ENCODE measurements around the gene KLHL29. TPM values are rescaled to one million over a fixed set of nuclear protein-coding genes. Genes with fewer than 3 reads are reported as not detected.

The KLHL29 gene
- total RNA-seq, 2 donors from 2014 or later = 2.9 to 4.6 TPM

DNA sequence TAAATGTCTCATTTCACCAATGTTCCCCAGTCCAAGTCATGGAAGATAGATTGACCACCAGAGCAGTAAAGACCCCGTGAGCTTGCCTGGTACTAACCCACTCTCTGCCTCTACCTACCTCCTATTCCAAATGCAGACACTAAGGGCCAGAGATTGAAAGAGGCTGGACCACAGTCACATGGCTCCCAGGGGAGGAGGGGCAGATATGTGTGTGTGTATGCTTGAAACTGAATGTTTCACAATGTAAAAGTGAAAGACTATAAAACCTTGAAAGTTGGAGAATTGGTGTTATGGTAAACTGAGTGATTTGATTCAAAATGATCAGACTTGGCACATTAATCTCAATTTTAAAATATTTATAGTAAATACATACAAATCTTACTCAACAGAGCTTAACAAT, 21.7 kb upstream of the KLHL29 start:
- ATAC-seq (no peak), DNase-seq (no peak)
- intact Hi-C loops (cut with DNase I, micrococcal nuclease) = no loop called here

DNA sequence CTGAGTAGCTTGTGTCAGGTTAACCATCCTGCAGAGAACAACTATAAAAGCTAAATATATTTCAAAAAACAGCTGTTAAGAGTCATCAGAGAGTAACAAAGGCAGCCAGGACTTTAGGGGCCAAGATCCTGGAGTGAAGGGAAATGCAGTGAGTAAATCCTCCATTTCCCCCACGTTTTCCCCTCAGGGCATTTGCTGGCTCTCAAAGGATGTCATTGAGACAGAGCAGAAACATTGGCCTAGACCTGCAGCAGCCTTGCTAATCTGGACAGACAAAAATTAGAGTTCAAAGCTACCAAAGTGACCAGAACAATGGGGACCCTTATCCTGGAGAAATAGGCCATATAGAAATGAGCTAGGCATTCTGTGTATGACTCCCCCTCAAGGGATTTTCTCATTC, 21.1 kb upstream of the KLHL29 start:
- intact Hi-C loops (cut with DNase I, micrococcal nuclease) = no loop called here
- DNase-seq = no peak
- ATAC-seq = no peak

DNA sequence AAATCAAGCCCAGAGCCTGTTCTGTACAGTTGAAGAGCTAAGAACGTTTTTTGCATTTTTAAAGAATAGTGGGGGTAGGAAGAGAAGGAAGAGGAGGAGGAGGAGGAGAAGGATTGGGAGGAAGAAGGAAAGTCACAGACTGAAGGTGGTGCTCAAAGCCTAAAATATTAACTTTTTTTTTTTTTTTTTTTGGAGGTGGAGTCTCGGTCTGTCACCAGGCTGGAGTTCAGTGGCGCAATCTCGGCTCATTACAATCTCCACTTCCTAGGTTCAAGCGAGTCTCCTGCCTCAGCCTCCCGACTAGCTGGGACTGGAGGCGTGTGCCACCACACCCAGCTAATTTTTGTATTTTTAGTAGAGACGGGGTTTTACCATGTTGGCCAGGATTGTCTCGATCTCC, 18.3 kb upstream of the KLHL29 start:
- no peak for DNase-seq
- intact Hi-C loops (cut with DNase I, micrococcal nuclease) = no loop called here
- peak; percentile 57 for ATAC-seq

DNA sequence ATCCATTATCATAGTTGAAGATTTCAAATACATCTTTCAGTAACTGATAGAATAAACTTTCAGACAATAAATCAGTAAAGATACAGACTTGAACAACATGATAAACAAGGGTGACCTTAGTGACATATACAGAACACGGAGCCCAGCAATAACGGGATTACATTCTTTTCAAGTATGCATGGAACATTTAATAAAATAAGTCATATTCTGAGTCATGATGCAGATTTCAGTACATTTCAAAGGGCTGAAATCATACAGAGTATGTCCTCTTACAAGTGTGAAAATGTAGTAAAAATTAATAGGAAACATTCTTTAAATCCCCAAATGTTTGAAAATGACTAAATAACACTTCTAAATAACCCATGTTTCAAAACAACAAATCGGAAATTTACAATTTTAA, 17.2 kb upstream of the KLHL29 start:
- no peak for ATAC-seq
- no peak for DNase-seq
- intact Hi-C loops (cut with DNase I, micrococcal nuclease) = no loop called here

DNA sequence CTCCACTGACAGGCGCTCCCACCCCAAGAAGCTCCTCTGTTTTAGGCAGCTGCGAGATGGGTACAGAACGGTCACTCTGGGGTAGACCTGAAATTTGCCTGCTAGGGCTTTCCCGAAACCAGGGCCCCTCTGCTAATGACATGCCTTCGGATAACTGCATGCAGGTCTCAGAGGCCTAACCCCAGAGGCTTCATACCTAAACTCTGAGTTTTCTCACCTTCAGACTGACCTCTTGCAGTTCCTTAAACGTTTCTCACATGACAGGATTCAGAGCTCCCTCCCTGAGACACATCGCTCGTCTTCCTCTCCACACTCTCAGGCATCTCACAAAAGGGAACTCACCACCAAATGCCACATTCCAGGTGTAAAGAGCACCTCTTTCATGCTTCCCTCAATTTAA, 11.3 kb upstream of the KLHL29 start:
- no peak for ATAC-seq
- DNase-seq = no peak
- intact Hi-C loops (cut with DNase I, micrococcal nuclease) = no loop called here

DNA sequence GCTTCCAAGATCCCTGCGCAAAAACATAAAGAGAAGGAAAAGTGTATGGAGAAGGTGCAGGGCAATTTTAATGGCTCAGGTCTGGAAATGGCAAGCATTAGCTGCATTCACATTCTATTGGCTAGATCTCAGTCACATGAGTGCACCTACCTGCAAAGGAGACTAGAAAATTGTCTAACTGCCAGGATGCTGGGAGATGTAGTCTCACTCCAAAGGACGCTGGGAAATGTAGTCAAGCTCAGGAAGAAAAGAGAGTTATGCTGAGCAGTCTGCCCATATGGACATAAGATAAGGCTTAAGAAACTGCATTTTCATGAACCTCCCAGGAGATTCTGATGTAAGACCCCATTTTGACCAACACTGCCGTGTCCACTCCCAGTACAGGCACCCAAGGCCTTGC, 9.5 kb upstream of the KLHL29 start:
- intact Hi-C loops (cut with DNase I, micrococcal nuclease) = no loop called here
- ATAC-seq = peak; percentile 69

DNA sequence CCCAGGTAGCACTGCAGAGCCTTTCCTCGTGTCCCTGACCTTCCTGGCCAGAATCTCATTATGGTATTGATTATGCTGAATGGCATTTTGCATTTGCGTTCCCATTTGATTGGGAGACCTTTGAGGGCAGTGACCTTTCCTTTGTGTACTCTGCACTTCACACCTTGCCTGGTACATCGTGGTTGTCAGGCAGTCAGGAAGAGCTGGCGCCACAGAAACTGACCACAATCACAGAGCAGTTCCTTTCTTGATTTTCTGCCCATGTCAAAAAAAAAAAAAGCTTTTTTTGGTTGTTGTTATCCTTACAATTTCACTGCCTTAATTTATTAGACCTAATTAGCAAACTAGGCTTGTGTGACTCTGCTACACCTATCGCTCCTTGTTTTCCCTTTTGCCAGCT, 8.9 kb upstream of the KLHL29 start:
- ATAC-seq = no peak
- DNase-seq = no peak
- intact Hi-C loops (cut with DNase I, micrococcal nuclease) = no loop called here

More for the DNA sequence above, 9.5 kb upstream of the KLHL29 start:
- DNase-seq = no peak

DNA sequence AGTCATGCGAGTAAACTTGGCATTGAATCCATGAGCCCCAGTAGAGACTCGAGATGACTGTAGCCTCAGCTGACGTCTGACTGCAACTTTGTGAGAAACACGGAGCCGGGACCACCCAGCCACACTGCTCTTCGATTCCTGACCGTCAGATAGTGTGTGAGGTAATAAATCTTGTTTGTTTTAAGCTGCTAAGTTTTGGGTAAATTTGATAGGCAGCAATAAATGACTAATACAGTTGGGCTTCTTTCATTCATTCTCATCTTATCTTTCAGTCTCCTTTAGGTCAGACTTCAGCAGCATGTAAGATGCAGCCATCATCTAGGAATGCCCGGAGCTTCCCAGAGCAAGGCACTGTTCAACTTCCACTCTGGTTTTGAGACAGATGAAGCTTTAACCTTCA, 8.0 kb upstream of the KLHL29 start:
- ATAC-seq (no peak), DNase-seq (no peak)
- intact Hi-C loops (cut with DNase I, micrococcal nuclease) = no loop called here

DNA sequence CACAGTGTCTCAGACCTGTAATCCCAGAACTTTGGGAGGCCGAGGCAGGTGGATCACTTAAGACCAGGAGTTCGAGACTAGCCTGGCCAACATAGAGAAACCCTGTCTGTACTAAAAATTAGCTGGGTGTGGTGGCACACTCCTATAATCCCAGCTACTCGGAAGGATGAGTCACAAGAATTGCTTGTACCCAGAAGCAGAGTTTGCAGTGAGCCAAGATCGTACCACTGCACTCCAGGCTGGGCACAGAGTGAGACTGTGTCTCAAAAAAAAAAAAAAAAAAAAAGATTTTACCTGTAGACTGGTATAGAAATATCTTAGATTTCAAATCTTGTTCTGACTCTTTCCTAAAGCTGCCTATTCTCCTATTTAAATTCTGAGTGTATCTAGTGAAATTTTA, 7.2 kb upstream of the KLHL29 start:
- intact Hi-C loops (cut with DNase I, micrococcal nuclease) = no loop called here
- DNase-seq (no peak), ATAC-seq (no peak)

DNA sequence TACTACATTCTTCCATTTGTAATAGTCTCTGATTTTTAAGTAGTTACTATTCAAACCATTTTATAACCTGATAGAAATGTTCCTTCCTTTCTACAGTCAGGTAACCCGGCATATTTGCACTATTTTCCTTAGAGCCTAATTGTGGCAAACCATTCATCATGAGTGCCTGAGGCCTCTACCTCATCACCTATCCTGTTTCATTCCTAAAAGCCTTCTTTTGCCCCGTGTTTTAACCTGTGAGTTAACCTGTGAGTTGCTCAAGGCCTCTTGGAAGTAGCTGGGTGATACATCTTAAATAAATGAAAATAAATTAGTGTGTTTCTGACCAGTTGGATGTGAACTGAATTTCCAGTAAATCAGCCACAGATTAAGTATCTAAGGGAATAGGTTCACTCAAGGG, 6.5 kb upstream of the KLHL29 start:
- DNase-seq (no peak), ATAC-seq (no peak)
- intact Hi-C loops (cut with DNase I, micrococcal nuclease) = no loop called here

DNA sequence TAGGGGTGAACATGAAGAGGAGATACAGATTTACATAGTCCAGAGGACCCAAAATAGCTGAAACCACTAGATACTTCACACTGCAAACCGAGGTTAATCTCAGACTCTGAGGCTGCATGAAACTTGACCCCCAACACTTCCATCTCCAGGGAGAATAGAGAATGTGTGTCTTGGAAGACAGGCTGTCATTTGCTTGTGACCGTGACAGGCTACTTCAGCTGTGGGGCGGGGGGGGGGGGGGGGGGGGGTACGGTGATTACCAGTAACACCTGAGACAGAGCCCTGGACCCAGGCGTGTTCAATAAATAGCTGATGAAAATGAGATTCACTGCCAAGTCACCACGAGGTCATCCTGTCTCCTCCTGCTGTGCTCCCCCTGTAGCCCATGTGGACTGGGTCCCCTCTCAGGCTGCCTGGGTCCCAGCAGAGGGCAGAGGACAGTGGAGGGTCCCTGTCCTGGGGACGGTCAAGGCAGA, 5.7 kb upstream of the KLHL29 start:
- ATAC-seq = no peak

DNA sequence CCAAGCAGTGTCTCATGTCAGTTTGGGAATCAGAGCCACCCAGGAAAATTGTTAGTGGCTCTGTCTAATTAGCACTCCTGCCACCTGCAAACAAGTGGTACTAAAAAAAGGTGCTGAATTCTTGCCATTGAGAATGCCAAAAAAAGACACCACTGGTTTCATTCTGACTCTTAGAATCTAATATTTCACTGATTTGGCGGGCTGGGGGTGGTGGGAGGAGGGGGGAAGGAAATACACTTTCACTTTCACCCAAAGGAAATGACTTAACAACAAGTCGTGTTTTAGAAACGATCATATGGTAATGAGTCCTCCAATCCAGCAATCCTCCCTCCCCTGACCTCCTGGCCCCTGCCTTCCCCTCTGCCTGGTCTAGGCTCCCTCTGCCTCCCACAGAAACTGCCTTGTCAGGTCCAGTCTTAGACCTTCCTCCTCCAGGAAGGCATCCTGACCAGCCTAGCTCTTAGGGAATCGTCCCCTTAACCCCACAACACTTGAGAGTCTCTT, 4.4 kb upstream of the KLHL29 start:
- intact Hi-C loops (cut with DNase I, micrococcal nuclease) = no loop called here
- ATAC-seq (no peak), DNase-seq (no peak)

More for the DNA sequence above, 5.7 kb upstream of the KLHL29 start:
- no peak for DNase-seq
- intact Hi-C loops (cut with DNase I, micrococcal nuclease) = no loop called here

DNA sequence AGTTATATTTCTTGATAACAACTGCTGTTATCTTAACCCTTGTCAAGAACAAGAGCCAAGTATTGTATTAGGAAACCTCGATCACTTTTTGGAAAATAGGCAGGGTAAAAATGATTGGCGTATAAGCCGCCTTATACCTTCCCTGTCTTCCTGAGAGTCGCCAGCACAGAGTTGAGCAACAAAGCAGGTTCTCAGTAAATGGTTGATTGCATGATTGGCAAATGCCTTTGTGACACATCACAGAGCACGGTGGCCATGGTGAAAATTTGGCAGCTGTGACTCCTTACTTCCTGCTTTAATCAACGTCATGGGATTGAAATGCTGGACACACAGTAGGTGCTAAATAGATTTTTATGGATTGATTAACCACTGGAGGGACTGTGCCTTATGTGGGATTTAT, 3.9 kb upstream of the KLHL29 start:
- peak; percentile 24 for ATAC-seq
- intact Hi-C loops (cut with DNase I, micrococcal nuclease) = no loop called here
- DNase-seq = no peak

DNA sequence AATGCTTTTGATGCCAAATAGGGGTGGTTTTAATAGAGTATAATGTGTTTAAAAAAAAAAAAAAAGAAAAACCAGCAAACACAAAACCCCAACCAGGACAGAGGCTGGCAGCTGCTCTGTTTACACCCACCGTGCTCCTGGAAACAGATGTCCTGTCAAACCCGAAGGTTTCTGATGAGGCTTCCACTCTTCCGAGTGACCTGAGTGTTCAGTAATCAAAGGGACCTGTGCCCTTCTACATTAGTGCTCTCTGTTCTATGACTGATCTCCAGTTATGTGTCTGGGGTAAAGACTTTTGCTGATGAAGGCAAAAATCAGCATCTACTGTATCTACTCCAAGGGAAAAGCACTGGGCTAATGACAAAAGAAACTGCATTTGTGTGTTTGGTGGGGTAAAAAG, 3.5 kb upstream of the KLHL29 start:
- intact Hi-C loops (cut with DNase I, micrococcal nuclease) = no loop called here
- DNase-seq (no peak), ATAC-seq (no peak)

DNA sequence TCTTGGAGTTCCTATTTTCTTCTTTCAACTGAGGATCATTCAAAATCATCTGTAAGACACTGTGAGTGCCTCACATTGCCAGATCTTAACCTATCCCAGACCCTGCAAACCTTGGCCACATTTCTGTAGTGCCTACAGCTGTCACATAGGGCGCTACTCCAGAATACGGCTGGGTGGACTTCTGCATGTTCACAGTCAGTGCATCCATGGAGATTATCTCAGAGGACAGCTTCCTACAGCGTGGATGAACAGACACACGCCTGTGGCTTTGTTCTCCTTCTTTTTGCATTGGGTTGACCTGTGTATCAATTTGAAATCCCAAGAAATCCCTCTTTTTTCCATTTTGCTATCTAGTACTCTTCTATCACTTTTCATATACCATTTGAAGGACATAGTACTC, 1.9 kb upstream of the KLHL29 start:
- intact Hi-C loops (cut with DNase I, micrococcal nuclease) = no loop called here
- DNase-seq (no peak), ATAC-seq (no peak)

DNA sequence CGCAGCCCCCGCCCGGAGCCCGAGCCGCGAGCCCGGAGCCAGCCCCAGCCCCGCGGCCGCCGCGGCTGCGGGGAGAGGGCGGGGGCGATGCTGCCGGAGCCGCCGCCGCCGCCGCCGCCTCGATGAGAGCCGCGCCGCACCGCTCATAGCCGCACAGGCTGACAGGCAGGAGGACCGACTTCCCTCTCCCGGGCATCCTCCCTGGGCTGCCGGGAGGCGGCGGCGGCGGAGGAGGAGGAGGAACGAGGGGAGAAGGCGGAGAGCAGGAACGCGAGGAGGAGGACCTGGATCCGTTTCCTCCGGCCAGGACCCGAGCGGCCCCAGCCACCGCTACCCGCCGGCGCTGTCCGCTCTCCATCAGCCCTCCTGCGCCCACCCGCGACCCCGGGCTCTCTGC, 370 bp downstream of the KLHL29 start:
- intact Hi-C loops (cut with DNase I, micrococcal nuclease) = no loop called here

DNA sequence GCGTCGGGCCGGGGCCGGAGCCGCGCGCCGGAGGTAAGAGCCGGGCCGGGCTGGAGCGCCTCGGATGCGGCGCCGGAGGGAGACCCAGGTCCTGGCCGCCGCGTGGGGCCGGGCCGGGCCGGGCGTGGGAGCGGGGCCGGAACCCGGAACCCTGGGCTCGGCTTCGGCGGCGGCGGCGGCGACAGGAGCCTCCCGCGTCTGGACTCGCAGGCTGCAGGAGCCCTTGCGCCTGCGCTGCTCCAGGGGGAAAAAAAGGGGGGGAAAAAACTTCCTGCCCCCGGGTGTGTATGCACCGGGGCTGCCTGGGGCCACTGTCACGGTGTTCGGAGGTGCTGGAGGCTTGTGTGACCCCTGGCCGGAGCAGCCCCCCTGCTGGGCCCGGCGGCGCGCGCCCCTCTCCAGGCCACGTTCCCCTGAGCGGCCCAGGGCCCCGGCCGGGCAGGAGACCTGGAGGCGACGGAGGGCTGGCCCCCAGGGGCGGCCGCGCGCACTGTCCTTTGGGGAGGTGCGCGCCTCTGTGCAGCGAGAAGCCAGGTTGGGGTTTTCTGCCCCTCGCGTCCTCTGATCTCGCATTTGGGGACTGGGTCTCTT, 864 bp downstream of the KLHL29 start:
- DNase-seq (peak in 1 of 2 donors; percentile 30), ATAC-seq (peak; percentile 23)
- intact Hi-C loops (cut with DNase I, micrococcal nuclease) = no loop called here

More for the DNA sequence above, 370 bp downstream of the KLHL29 start:
- peak; percentile 25 for ATAC-seq
- DNase-seq = peak; percentile 34 to 39

DNA sequence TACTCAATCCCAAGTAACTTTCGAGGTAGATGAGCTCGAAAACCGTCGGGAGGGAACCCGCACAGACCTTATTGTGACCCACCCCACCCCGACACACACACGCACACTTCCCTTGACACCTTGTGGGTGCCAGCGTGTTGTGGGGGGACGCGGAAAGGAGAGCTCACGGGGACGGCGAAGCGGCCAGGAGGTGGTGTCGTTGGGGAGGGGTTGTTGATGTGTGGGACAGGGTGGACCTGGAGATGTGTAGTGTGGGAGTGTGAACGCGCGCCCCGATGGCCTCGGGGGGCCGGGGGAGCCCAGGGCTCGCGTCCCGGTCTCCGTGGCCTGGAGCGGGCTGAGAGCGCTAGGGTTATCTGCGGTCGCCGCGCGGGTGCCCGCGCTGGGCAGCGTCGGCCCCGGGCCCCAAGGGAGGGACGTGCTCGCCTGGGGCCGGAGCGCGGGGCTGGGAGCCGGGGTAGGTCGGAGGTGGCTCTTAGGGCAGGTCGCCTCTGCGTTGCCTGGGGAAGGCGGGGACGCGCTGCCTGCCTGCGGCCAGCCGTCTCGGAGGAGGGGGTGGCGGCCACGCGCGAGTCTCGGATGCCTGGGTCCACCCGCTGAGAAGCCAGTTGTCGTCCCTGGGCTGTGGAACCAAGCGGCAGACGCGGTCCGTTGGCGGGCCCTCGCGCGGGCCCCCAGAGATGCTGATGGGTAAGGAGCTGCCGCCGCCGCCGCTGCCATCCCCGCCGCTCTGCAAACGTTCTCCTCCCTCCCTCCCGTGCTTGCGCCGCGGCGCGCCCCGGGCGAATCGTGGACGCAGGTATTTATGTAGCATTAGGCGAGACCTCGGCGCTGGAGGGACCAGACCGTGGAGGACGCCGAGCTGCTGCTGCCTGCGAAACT, 1.6 kb downstream of the KLHL29 start:
- ATAC-seq = peak; percentile 20
- intact Hi-C loops (cut with DNase I, micrococcal nuclease) = no loop called here
- DNase-seq = peak in 1 of 2 donors; percentile 44

DNA sequence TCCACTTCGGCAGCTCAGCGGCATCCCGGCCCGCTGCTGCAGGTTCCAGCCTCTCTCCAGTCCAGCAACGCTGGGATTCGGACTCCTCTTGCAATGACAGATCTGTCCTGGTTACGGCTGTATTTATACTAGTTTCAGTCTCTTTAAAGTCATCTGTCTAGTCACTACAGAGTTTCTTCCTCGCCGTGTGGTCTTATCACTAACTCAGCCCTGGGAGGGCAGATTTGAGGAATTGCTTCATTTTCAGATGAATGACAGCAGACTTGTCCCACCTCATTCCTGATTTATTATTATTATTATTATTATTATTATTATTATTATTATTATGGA, 2.2 kb downstream of the KLHL29 start:
- ATAC-seq = peak; percentile 5
- DNase-seq = no peak

DNA sequence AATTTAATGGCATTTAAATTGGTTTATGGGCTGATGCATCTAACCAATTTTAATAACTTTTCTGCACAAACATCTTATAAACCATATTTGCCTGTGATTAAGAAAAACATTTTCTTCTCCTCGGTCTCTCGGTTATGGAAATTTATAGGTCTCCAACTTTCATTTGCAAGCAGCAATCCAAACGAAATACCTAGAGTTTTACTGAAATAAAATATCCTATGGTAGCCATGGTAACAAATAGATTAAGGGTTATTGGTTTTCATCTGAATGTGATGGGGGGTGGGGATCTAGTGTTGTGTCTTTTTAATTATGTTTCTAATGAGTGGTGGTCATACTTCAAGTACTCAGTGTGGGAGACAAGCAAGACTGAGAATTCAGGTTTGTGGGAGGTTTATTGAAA, 2.9 kb downstream of the KLHL29 start:
- DNase-seq = no peak
- intact Hi-C loops (cut with DNase I, micrococcal nuclease) = no loop called here
- ATAC-seq = no peak

More for the DNA sequence above, 2.2 kb downstream of the KLHL29 start:
- intact Hi-C loops (cut with DNase I, micrococcal nuclease) = no loop called here

Measured in left colon (tissue), 2 donors.